HepG2 (cell line): ENCODE measurements around the gene ASIC3. TPM values are rescaled to one million over a fixed set of nuclear protein-coding genes. Genes with fewer than 3 reads are reported as not detected.
A peak's percentile ranks its signal among the peaks of the same experiment; 100 is the strongest.

ENCODE experiments used
- ELF3 ChIP-seq: IDR thresholded peaks from 2 replicates; pipeline ENCODE4 v1.6.1; 2016; ENCODE audit warnings: missing genetic modification reagents, missing compliant biosample characterization
- GABPB1 ChIP-seq: IDR thresholded peaks from 2 replicates; pipeline ENCODE4 v1.6.1; 2016; ENCODE audit warnings: mild to moderate bottlenecking, missing genetic modification reagents, moderate library complexity, missing compliant biosample characterization
- GATA4 ChIP-seq: sonication (generic); IDR thresholded peaks from 2 replicates; pipeline ENCODE4 v1.6.1; 2016; ENCODE audit warnings: antibody characterized with exemption, low read depth, borderline replicate concordance
- HMGXB4 ChIP-seq, 2 experiments: sonication (generic) in 1 of 2; formaldehyde crosslinking in 1 of 2; IDR thresholded peaks; 2 replicates each; pipeline versions ENCODE4 v1.4.0 to v1.6.1; 2018 to 2020; ENCODE audit warnings: missing genetic modification reagents in 2 of 2, borderline replicate concordance in 1 of 2, low read depth in 1 of 2, mild to moderate bottlenecking in 1 of 2, missing biosample characterization in 1 of 2
- SIX4 ChIP-seq: sonication (generic); formaldehyde crosslinking; IDR thresholded peaks from 2 replicates; pipeline ENCODE4 v1.4.0; 2020; ENCODE audit warnings: missing genetic modification reagents
- SP2 ChIP-seq: sonication (generic); formaldehyde crosslinking; IDR thresholded peaks from 2 replicates; pipeline ENCODE4 v1.5.1; 2020; ENCODE audit warnings: mild to moderate bottlenecking, missing genetic modification reagents
- TBX2 ChIP-seq: sonication (generic); formaldehyde crosslinking; IDR thresholded peaks from 2 replicates; pipeline ENCODE4 v1.5.0; 2020; ENCODE audit warnings: missing genetic modification reagents, mild to moderate bottlenecking, borderline replicate concordance
- ZFP90 ChIP-seq: sonication (generic); formaldehyde crosslinking; IDR thresholded peaks from 2 replicates; pipeline ENCODE4 v1.8.0; 2022; ENCODE audit warnings: missing genetic modification reagents, mild to moderate bottlenecking, inconsistent platforms, borderline replicate concordance
- ZGPAT ChIP-seq: IDR thresholded peaks from 2 replicates; pipeline ENCODE4 v1.6.1; 2016; ENCODE audit warnings: mild to moderate bottlenecking
- ZHX2 ChIP-seq, 2 experiments: sonication (generic) in 1 of 2; formaldehyde crosslinking in 1 of 2; IDR thresholded peaks; 2 replicates each; pipeline versions ENCODE4 v1.6.1 to v1.9.0; 2014 to 2022; ENCODE audit warnings: antibody characterized with exemption in 1 of 2, borderline replicate concordance in 1 of 2, inconsistent platforms in 1 of 2, low read depth in 1 of 2, missing genetic modification reagents in 1 of 2
- ZNF281 ChIP-seq: sonication (generic); formaldehyde crosslinking; IDR thresholded peaks from 2 replicates; pipeline ENCODE4 v1.4.0; 2020; ENCODE audit warnings: missing genetic modification reagents, borderline replicate concordance
- polyA plus RNA-seq, 8 experiments: library from polyadenylated mRNA; depleted of rRNA in 3 of 8; stranded (reverse) in 7 of 8; unstranded in 1 of 8; fragments of >200 nt; fragmentation: Illumina TruSeq in 4 of 8; extraction: Trizol in 4 of 8; gene quantifications; 2 replicates each; pipeline versions ENCODE4 v1.2.1 to v1.2.3, GENCODE V29; 2011 to 2016; ENCODE audit warnings: low read depth in 4 of 8, missing spikeins in 1 of 8, mixed read lengths in 1 of 8; ENCODE audit not compliant: insufficient read depth in 1 of 8
- total RNA-seq, 5 experiments: library from RNA; depleted of rRNA; stranded (reverse); fragments of >200 nt; fragmentation: Illumina TruSeq; extraction: Trizol; gene quantifications; 2 replicates each; pipeline ENCODE4 v1.2.3, GENCODE V29; 2016; ENCODE audit warnings: low read depth in 1 of 5

The ASIC3 gene
- total and polyA plus RNA-seq, 2 of the 13 experiments (the other 11 are each of a cell fraction or from before 2014, with no cell fraction given) = 0.51 TPM; not detected in 1

GRCh38 chr7:151062399-151063211, 14.3 kb downstream of the ASIC3 start (continued):
- TF ChIP-seq HMGXB4 (CRISPR knock-in tag; IDR thresholded peaks at IDR 0.05; ENCODE audit: borderline replicate concordance in 1 of 2, low read depth in 1 of 2) = peak in 1 of 2 experiments; percentile 25; a peak in 3 of 4 replicates
- no peak for TF ChIP-seq SP2
- TF ChIP-seq ZNF281 (CRISPR knock-in tag) = peak; percentile 93
- TF ChIP-seq SIX4 (CRISPR knock-in tag) = peak; percentile 84
- no peak for TF ChIP-seq ZHX2 (IDR thresholded peaks at IDR 0.05; ENCODE audit: low read depth)
- TF ChIP-seq ZHX2 (CRISPR knock-in tag; IDR thresholded peaks at IDR 0.05; ENCODE audit: borderline replicate concordance) = no peak
- TF ChIP-seq ZGPAT = peak; percentile 60
- 0 out of 2 replicates have a peak, but pooled peaks have one; percentile 20 for TF ChIP-seq ZFP90 (CRISPR knock-in tag)
- TF ChIP-seq TBX2 (CRISPR knock-in tag) = peak; percentile 59
- peak; percentile 75 for TF ChIP-seq ELF3 (CRISPR knock-in tag)
- peak; percentile 46 for TF ChIP-seq GATA4
- peak; percentile 83 for TF ChIP-seq GABPB1
